ENCODE data around the gene CORO1A. TPM values are rescaled to one million over a fixed set of nuclear protein-coding genes. Genes with fewer than 3 reads are reported as not detected.

Gene CORO1A
- total RNA-seq = 5.6 and 6.8 TPM in 2 replicates

DNA sequence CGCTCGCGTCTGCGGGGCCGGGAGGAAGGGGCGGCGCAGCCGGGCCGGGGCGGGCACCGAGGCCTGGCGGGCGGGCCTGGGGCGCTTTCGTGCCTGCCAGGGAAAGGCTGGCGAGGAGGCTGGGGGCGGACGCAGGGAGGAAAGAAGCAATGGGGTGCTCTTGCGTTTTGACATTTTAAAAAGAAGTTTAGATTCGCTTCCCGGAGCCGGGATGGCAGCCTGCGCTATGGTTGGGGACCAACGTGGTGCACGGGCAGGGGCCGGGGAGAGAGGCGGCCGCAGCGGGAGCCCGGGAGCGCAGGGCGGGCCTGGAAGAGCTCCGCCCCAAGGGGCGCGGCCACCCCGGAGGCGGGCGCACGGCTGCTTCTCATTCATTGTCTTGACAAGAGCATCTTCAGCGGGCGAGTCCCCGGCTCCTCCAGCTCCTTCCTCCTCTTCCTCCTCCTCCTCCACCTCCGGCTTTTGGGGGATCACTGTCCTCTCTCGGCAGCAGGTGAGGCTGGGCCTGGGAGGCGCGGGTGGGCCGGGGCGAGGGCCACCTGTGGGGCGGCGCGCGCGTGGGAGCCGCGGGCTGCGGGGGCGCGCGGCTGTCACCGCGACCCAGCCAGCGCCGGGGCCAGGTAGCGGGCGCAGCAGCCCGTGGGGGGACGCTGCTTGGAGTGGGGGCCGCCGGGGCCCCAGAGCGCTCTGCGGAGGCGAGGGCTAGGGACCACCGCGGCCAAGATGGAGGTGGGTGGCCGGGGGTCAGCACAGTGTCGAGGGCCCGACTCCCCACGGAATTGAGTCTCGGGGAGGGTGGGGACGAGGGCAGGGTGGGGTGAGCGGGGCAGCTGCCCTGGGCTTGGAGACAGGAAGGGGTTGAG is at the start of gene CORO1A:
Gene CORO1A (plus strand): TSS at position 370 of the 863 bp plus-strand sequence. CDS start 1,608 bp downstream, outside the sequence.

GRCh38 chr16:30193615-30194014 is 10.2 kb downstream of the CORO1A start, which contains the start of the genes BOLA2B and SLX1A:
Gene BOLA2B (minus strand): TSS chr16:30193666. CDS start chr16:30193595, 71 bp downstream.
Gene SLX1A (plus strand): TSS chr16:30193875. CDS start chr16:30194085, 210 bp downstream.

DNA sequence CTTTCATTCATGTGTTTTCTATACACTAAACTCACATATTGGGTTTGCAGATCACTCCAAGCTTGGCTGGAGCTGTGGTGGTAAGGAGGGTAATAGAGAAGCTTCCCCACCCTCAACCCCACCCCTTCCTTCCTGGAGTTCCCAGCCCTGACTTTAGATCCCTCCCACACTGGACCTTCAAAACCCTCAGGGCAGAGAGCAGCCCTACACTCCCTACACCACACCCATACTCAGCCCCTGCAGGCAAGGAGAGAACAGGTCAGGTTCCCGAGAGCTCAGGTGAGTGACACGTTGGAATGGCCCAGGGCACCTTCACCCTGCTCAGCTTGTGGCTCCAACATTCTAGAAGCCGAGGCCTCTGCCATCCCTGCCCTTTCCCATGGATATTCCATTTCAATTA is 15.6 kb downstream of the CORO1A start, which contains the start of gene SULT1A3:
Gene SULT1A3 (plus strand): TSS at position 207 of the 400 bp plus-strand sequence. CDS start 1,474 bp downstream, outside the sequence.

Small RNA genes within 50 kb of the gene (small RNA-seq; reads per million reads assigned to genes)
- not detected for gene AC106782.4

Other genes starting within 250 kb of the CORO1A start
- 74.7 and 91.1 TPM in 2 replicates for gene TMEM219, start 221.5 kb upstream of the CORO1A start, total RNA-seq
- gene TAOK2, start 209.7 kb upstream of the CORO1A start, total RNA-seq = 115 and 128 TPM in 2 replicates
- 3.9 and 4.4 TPM in 2 replicates for gene HIRIP3, start 188.0 kb upstream of the CORO1A start, total RNA-seq
- 30.7 and 57.3 TPM in 2 replicates for gene INO80E, start 187.4 kb upstream of the CORO1A start, total RNA-seq
- gene DOC2A, start 172.6 kb upstream of the CORO1A start, total RNA-seq = 0.29 TPM in 1 of 2 replicates, not detected in the other
- not detected in 2 replicates for gene C16orf92, start 160.4 kb upstream of the CORO1A start, total RNA-seq
- gene TLCD3B, start 152.3 kb upstream of the CORO1A start, total RNA-seq = not detected in 2 replicates
- gene ALDOA, start 117.8 kb upstream of the CORO1A start, total RNA-seq = 719 and 1,079 TPM in 2 replicates
- gene PPP4C, start 107.6 kb upstream of the CORO1A start, total RNA-seq = 293 and 325 TPM in 2 replicates
- gene TBX6, start 91.7 kb upstream of the CORO1A start, total RNA-seq = 0.10 and 0.33 TPM in 2 replicates
- 16.8 and 30.4 TPM in 2 replicates for gene YPEL3, start 87.4 kb upstream of the CORO1A start, total RNA-seq
- 1.3 and 1.8 TPM in 2 replicates for gene GDPD3, start 70.1 kb upstream of the CORO1A start, total RNA-seq
- gene MAPK3, start 60.4 kb upstream of the CORO1A start, total RNA-seq = 70.8 and 112 TPM in 2 replicates
- 96.4 and 190 TPM in 2 replicates for gene BOLA2B, start 10.1 kb downstream of the CORO1A start, total RNA-seq
- gene SLX1A, start 10.3 kb downstream of the CORO1A start, total RNA-seq = 31.4 and 50.0 TPM in 2 replicates
- gene SULT1A3, start 15.7 kb downstream of the CORO1A start, total RNA-seq = 12.4 and 13.7 TPM in 2 replicates
- 0.96 and 3.6 TPM in 2 replicates for gene NPIPB13, start 64.9 kb downstream of the CORO1A start, total RNA-seq
- 40.5 and 43.7 TPM in 2 replicates for gene CD2BP2, start 171.7 kb downstream of the CORO1A start, total RNA-seq
- 45.6 and 48.0 TPM in 2 replicates for gene TBC1D10B, start 186.9 kb downstream of the CORO1A start, total RNA-seq
- not detected in 2 replicates for gene MYL11, start 191.2 kb downstream of the CORO1A start, total RNA-seq
- not detected in 2 replicates for gene SEPTIN1, start 199.0 kb downstream of the CORO1A start, total RNA-seq
- 18.9 and 30.4 TPM in 2 replicates for gene ZNF48, start 211.8 kb downstream of the CORO1A start, total RNA-seq
- 9.3 and 14.7 TPM in 2 replicates for gene ZNF771, start 224.0 kb downstream of the CORO1A start, total RNA-seq
- gene DCTPP1, start 246.4 kb downstream of the CORO1A start, total RNA-seq = 39.8 and 51.2 TPM in 2 replicates

All from vein endothelial cell (primary cell).